ENCODE results near the gene C1orf198. TPM values are rescaled to one million over a fixed set of nuclear protein-coding genes. Genes with fewer than 3 reads are reported as not detected.

Gene C1orf198
- total RNA-seq, 1 donor from 2014 or later: 38.8 TPM

DNA sequence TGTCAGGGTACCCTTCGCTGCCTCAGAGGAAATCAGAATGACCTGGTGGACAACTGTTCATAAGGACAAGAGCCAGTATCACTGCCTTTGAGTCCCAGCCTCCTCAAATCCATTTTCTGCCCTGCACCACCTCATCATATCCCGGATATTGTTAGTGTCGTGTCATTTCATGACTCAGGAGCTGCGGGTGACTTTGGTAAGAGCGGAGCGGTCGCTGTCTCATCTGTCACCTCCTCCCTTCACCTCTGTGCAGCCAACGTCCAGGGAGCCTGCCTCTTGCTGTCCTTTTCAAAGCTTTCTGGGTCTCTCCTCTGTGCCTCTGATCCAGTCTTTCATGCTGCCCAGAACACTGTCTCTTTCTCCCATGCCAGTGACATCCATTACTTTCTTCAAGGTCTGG lies 7.0 kb upstream of the C1orf198 start:
- Histone ChIP-seq H3K4me1 (peaks cover 21% of the 10 kb centered on the region), H3K27me3 (no peaks in the 10 kb centered on the region), H3K27ac (no peak overlapping the region), H3K36me3 (no peaks in the 10 kb centered on the region), H3K9me3 (no peaks in the 10 kb centered on the region), H3K4me3 (no peak overlapping the region)
- intact Hi-C loops (cut with DNase I): no loop called here
- DNase-seq (ENCODE audit: extremely low spot score in 2 of 2): no peak
- TF ChIP-seq, protein P1, sequence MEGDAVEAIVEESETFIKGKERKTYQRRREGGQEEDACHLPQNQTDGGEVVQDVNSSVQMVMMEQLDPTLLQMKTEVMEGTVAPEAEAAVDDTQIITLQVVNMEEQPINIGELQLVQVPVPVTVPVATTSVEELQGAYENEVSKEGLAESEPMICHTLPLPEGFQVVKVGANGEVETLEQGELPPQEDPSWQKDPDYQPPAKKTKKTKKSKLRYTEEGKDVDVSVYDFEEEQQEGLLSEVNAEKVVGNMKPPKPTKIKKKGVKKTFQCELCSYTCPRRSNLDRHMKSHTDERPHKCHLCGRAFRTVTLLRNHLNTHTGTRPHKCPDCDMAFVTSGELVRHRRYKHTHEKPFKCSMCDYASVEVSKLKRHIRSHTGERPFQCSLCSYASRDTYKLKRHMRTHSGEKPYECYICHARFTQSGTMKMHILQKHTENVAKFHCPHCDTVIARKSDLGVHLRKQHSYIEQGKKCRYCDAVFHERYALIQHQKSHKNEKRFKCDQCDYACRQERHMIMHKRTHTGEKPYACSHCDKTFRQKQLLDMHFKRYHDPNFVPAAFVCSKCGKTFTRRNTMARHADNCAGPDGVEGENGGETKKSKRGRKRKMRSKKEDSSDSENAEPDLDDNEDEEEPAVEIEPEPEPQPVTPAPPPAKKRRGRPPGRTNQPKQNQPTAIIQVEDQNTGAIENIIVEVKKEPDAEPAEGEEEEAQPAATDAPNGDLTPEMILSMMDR (IDR thresholded peaks at IDR 0.05): no peak
- no peak for TF ChIP-seq POLR2A (IDR thresholded peaks at IDR 0.05)
- no peak for TF ChIP-seq POLR2AphosphoS5 (IDR thresholded peaks at IDR 0.05; ENCODE audit: insufficient read depth in 1 of 2, low read depth in 1 of 2)

DNA sequence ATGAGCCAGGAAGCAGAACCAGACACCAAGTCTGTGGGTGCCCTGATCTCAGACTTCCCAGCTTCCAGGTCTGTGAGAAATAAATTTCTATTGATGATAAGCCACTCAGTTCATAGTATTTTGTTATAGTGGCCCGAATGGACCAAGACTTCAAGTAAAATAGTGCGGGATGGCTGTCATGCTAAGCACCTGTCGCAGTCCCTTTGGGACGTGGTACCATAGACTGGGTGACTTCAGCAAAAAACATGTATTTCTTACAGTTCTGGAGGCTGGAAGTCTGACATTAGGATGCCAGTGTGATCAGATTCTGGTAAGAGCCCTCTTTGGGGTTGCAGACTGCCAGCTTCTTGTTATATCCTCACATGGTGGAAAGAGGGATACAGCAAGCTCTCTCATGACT lies 2.6 kb upstream of the C1orf198 start:
- TF ChIP-seq POLR2AphosphoS5 (IDR thresholded peaks at IDR 0.05; ENCODE audit: insufficient read depth in 1 of 2, low read depth in 1 of 2) (no peak), POLR2A (IDR thresholded peaks at IDR 0.05) (no peak)
- TF ChIP-seq, protein P1 (IDR thresholded peaks at IDR 0.05): no peak
- H3K27me3 ChIP-seq: no peaks in the 10 kb centered on the region
- intact Hi-C loops (cut with DNase I): no loop called here
- H3K4me3 ChIP-seq: no peak overlapping the region
- H3K4me1 ChIP-seq: peaks cover 20% of the 10 kb centered on the region
- no peaks in the 10 kb centered on the region for H3K9me3 ChIP-seq
- no peak for DNase-seq (ENCODE audit: extremely low spot score in 2 of 2)
- H3K36me3 ChIP-seq: no peaks in the 10 kb centered on the region
- no peak overlapping the region for H3K27ac ChIP-seq

DNA sequence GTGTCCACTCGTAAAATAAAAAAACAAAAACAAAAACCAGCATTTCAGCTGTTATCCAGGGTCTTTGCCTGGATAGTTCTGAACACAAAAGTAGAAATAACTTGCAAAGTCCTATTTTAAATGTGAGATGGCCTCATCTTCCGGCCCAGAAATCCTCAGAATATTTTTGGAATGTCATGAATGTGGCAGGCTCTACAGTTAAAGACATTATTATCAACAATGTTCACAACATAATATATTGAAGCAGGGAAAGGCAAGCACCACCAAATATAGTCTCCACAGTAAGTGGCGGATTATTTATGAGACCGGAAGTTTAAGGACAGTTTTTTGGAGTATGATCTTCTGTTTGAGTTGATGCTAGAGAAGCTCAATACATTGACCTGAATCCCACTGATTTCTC lies 1.2 kb upstream of the C1orf198 start:
- Histone ChIP-seq H3K27ac (no peak overlapping the region), H3K4me3 (peak overlapping the region in 1 of 2 donors; percentile 93), H3K27me3 (no peaks in the 10 kb centered on the region), H3K36me3 (no peaks in the 10 kb centered on the region), H3K4me1 (peaks cover 35% of the 10 kb centered on the region), H3K9me3 (no peaks in the 10 kb centered on the region)
- intact Hi-C loops (cut with DNase I): loop anchor here (5.0 kb wide), 1 partner anchor 47 kb away; no protein-coding TSS in a partner anchor
- TF ChIP-seq POLR2AphosphoS5 (IDR thresholded peaks at IDR 0.05; ENCODE audit: insufficient read depth in 1 of 2, low read depth in 1 of 2) (no peak), POLR2A (IDR thresholded peaks at IDR 0.05) (no peak)
- TF ChIP-seq, protein P1 (IDR thresholded peaks at IDR 0.05): no peak
- DNase-seq (ENCODE audit: extremely low spot score in 2 of 2): no peak

DNA sequence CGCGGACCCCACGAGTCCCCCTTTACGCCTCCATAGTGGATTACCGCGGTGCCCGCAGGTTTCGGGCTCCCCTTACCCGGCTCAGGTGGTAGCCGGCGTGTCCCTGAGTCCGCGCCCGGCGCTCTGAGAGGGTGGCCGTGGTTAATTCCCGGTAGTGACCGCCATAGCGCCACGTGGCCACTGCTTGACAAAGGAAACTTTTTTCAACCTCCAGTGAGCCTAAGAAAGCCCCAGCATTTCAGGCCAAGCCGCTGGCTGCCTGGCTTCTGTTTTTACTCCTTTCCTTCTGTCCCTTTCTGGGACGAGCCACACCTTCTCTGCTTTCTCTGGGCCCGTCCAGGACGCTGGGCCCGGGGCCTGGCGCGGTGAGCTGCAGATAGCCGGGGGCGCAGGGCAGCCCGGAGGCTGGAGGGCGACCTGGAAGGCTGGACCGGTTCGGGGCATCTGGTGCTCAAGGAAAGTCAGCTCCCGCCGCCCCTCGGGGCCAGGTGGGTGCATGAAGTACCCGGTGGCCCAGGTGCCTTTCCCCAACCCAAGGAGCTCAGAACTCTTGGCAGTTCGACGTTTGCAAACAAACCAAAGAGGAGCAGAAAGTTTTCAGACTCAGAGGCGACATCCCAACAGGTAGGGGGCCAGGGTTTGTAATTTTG lies 540 bp upstream of the C1orf198 start:
- no peaks in the 10 kb centered on the region for H3K36me3 ChIP-seq
- TF ChIP-seq, protein P1 (IDR thresholded peaks at IDR 0.05): no peak
- TF ChIP-seq POLR2AphosphoS5 (IDR thresholded peaks at IDR 0.05; ENCODE audit: insufficient read depth in 1 of 2, low read depth in 1 of 2): no peak
- TF ChIP-seq POLR2A (IDR thresholded peaks at IDR 0.05): no peak
- H3K4me1 ChIP-seq: peaks cover 41% of the 10 kb centered on the region
- peak overlapping the region; percentile 87 to 93 for H3K4me3 ChIP-seq
- H3K27me3 ChIP-seq: no peaks in the 10 kb centered on the region
- H3K27ac ChIP-seq: peak overlapping the region; percentile 85
- no peak for DNase-seq (ENCODE audit: extremely low spot score in 2 of 2)
- intact Hi-C loops (cut with DNase I): loop anchor here (5.0 kb wide), 1 partner anchor 47 kb away; no protein-coding TSS in a partner anchor
- H3K9me3 ChIP-seq: no peaks in the 10 kb centered on the region

All from vagina (tissue), 2 donors.